Stimulated activated CD8-positive, alpha-beta memory T cell treated with anti-CD3 and anti-CD28 coated beads, Interleukin-4, amount 100 ng/mL, for 48 hours (primary cell): ENCODE data around the gene PRELP.
"Not testable (repeated sequence)": the region's sequence is repeated elsewhere in the genome, so short reads cannot be mapped to it uniquely, and the experiment has no call there.

Experiments used
- DNase-seq: peaks from one replicate; pipeline ENCODE4 v3.0.0-alpha.2; 2020

The PRELP gene

DNA sequence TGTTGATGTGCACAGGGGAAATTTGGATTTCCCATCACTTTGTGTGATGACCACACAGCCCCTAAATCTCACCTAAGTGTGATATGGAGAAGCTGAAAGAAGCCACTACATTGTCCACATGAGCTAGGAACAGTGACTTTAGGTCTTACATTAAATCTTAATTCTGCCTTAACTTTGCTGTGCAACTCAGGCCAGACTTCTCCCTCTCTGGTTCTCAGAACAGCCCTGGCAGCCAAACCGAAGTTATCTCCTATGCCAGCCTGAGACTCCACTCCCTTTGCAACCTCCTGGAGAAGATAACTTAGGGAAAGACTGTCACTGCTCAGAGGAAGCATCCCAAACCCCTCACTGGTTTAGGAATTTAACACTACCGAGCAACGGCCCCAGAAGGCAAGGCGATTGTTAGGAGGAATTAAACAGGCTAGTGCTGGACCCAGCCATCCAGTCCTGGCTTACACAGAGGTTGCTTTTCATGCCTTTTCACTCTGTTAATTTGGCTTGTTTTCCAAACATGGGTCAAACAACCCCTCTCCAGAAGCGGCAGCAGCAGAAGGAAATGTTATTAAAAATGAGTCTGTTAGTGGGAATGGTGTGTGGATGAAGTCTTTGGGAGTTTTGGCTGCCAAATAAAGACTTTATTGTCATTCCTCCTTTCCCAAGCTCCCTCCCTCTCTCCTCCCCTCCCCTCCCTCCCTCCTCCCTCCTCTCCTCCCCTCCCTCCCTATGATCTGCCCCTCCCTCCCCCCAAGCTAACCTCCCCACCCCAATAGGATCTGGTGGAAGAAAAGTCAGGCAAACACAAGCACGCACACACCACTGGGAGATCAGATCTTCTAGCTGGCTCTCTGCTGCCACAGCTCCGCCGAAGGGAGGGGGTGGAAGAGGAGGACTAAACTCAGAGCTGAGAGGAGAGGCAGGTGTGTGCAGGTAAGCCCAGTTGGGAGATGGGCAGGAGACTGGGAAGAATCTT lies at the start of gene PRELP:
TSS of gene PRELP (plus strand) at position 795 of the 970 bp plus-strand sequence. CDS start 7,379 bp downstream, outside the sequence.
- DNase-seq: no peak

DNA sequence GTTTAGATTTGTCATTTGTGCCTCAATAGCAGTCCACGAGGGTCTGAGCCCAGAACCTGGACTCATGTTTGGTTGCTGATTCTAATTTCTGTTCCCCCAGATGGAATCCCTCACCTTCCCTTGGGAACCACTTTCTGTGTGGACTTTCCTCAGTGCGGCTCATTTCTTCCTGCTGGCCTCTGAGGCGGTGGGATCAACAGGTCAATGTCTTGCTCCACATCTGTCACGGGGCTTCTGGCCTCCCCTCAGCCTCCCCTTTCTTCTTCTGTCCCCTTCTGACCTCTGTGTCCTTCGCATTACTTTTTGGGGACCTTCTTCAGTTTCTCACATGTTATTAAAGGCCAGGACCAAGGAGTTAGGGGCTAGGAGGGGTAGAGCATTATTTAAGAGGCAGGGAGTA lies 49.2 kb upstream of the PRELP start:
- no peak for DNase-seq

DNA sequence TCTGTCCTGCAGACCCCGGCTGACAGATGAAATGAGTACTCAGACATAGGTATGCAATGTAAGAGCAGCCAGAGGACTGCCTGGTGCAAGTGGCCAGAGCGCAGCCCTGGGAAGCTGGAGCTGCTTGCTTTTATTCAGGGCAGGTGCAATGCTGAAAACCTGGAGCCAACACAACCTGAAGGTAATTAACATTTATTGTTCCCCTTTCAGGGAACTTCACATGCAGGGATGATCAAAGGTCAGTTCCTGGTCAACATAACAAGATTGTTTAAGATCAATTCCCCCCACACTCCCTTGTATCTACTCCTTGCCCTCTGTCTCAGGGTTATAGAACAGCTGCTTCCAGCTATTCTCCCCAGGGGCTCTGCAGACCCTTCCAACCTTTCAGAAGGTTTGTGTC lies 48.7 kb upstream of the PRELP start:
- DNase-seq: no peak

DNA sequence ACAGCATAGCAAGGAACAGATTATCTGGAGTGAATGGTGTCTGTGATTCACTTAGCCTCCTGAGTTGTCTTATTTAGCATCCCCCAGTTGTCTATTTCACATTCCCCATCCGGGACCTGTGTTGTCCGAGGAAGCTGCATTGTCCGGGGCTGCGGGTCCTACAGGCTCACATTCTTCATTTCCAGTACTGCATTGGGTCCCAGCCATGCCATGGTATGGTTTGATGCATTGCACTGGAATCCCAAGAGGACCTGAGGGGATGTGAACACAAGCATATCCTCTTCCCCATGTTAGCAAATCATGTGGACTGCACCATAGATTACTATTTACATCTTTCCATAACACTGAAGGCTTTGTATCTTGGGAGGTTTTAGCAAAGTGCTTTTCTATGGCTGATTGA lies 48.2 kb upstream of the PRELP start:
- no peak for DNase-seq

DNA sequence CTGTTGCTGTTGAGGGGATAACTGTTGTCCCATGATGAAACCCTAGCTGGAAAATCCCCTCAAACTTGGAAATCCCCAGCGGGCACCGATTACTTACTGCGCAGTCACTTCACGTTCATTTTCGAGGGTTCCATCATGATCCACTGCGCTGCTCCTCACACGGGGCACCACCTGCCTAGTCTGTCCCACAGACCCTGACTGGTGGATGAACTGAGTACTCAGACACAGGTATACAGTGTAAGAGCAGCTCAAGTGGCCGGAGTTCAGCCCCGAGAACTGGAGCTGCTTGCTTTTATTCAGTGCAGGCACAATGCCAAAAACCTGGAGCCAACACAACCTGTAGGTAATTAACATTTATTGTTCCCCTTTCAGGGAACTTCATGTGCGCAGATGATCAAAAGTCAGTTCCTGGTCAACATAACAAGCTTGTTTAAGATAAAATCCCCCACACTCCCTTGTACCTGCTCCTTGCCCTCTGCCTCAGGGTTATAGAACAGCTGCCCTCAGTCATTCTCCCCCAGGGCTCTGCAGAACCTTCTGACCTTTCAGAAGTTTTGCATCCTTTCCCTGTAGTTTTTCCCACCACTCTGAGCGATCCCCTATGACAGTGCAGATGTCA lies 46.5 kb upstream of the PRELP start:
- DNase-seq: no peak

DNA sequence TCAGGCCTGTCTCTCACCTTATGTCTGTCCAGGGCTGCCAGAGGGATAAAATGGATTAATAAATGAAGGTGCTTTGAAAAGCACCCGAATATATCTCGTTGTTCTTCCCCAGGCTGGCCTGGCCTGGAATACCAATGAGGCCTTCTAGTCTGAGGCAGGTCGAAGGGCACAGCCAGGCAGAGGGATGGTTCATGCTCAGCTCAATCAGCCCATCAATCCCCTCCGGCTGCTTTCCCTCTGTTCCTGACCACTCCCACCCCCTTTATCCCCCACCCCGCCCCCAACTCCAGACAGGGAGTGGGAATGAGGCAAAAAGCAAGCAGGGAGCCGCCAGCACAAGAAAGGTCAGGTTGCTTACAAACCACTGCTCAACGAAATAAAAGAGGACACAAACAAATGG lies 40.0 kb upstream of the PRELP start:
- DNase-seq: no peak

DNA sequence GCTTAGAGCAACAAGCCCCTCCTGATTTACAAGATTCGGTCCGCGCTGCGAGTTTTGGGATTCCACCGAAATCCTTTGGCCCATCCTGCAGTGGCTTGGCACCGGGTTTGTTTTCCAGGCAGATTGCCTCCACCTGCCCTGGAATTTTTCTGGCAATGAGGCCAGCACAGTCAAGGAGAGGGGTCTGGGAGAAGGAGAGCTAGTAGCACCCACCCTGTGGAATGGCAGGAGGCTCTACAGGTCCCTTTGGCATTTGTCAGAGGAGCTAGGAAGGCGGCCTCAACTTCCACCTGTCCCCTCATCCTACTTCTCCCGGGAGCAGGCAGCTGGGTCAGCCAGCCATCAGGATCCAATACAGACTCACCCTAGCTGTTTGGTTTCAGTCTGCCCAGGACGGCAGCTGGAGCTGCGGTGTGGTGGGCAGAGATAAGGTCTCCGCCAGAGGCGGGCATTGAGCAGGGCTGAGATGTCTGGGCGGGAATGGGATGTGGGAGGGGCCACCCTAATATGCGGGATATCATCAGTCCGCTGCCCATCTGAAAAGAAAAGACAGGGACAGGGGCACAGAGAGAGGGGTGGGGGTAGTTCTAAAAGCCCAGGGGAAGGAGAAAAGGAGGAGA lies 37.8 kb upstream of the PRELP start:
- no peak for DNase-seq

DNA sequence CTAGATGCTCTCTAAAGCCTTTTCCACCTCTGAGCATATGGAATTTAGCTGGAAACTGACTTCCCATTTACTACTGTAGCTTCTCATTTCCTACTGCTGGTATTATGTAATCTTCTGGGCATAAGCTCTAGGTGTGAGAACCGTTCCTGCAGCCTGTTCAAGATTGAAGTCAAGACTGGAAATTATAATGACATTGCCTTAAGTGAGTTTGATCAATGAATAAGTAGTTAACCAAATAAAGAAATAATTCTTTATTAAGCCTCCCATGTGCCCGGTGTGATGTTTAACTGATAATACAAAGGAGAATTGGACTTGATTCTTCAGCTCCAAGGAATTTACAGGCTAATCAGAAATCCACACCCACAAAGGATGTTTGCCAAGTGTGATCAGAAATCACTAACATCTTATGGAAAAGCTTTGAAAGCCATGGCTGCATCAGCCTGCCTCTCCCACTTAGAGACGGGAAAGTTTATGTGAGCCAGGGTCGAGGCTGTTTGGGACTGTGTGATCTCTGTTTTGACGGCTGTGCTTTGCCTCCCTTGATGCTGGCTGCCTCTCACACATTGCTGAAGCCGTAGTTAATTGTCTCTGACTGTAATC lies 36.4 kb upstream of the PRELP start:
- DNase-seq: no peak

DNA sequence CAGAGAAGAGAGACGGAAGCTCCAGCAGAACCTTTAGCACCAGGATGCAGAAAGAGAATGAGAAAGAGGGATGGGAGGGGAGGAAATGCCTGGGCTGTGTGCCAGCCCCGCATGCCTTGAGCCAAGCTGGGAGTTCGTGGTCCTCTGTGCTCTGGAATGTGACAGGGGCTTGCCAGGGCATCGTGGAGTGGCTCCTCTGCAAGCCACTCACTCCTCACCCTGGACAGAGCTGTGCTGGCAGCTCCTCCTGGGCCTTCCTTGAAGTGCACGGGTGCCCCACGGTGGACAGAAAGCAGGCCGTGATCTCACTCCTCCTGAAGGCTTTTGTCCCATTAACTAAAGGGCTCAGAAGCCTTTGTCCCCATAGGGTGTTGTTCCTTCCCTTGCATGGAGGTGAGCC lies 34.8 kb upstream of the PRELP start:
- DNase-seq: no peak

DNA sequence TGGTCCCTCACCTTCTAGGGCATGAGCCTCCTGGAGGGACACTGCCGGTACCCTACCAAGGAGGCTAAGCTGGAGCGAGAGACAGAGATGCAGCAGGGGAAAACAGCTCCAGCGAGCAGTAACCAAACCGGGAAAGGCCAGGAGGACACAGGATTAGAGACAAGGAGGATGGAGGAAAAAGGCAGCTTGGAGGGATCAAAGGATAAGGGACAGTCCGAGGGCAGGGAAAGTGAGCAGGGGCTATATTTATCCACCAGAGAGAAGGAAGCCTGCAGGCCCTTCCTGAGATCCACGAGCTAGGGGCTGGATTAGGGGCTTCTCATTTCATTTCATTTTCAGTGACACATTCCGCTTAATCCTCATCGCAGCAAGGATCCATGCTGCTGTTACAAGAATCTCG lies 33.8 kb upstream of the PRELP start:
- DNase-seq: no peak

DNA sequence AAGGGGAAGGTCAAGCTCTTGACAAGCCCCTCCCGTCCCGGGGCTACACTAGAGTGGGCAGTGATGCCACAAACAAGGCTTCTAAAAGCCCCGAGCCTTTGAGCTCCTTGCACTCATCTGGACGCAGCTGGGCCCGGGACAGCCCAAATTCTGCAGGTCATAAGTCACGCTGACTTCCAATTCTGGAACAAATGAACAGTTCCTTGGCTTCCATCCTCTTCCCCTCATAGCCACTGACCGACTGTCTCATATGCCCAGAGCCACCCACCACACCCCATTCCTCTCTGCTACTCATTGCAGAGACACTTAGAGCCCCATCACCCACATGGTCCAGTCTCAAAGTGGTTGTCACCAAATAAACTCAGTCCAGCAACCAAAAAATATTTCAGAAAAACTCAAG lies 32.8 kb upstream of the PRELP start:
- no peak for DNase-seq

DNA sequence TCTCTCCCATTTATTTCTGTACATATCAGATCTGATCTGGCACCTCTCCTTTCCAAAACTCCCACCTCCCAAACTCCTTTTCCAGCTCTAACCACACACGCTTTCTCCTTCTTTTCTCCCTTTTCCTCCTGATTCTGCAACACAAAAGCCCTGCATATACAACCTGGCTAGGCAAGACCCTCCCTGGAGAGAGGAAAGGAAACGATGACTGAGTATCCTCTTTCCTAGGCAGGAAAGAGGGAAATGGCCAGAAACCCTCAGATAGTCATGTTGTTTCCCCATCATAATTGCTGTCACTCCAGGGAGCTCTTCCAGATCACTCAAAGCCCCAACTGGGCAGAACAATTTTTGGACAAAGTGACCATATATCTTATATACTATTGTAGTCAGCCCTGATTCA lies 32.3 kb upstream of the PRELP start:
- DNase-seq: no peak

DNA sequence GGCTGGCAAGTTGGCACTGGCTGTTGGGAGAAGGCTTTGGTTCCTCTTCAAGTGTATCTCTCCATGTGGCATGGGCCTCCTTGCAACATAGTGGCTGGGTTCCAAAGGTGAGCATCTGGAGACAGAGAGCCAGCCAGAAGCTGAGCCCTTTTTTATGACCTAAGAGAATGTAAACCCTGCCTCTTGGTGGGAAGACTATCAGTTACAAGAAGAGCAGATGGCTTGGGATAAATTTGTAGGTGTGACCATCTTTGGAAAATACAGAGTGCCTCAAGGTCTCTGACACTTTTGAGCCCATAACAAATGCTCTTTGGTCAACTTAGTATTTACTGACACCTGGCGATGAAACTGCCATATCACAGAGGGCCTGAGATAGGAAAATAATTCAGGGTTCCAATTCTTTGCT lies 31.4 kb upstream of the PRELP start:
- DNase-seq: no peak

DNA sequence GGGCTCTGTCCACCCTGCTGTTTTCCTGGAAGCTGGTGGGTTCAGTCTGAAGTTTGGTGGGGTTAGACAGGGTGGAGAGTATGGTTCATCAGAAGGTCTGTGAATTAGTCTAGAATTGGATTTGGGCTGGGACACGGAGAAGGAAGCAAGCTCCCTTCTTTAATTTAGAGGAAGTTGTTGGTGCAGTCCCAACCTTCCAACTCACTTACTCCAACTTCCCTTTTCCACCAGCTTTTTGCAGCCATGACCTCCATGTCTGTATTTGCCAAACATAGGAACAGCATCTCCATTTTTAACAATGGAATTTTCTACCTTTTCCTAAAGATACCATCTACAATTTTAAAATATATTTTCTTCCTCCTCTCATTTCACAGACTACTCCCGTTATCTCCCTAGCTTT lies 28.5 kb upstream of the PRELP start:
- DNase-seq: no peak

DNA sequence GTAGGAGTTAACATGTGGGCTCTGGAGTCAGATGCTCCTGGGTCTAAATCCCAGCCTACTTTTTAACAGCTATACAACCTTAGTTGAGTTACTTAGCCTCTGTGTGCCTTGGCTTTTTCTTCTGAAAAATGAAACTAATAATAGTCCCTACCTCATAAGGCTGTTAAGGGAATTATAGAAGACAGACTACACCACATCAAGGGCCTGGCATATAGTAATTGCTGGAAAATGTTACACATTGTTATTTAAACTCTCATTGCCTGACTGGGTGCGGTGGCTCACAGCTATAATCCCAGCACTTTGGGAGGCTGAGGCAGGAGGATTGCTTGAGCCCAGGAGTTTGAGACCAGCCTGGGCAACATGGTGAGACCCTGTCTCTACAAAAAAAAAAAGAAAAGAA lies 28.0 kb upstream of the PRELP start:
- not testable (repeated sequence) for DNase-seq

DNA sequence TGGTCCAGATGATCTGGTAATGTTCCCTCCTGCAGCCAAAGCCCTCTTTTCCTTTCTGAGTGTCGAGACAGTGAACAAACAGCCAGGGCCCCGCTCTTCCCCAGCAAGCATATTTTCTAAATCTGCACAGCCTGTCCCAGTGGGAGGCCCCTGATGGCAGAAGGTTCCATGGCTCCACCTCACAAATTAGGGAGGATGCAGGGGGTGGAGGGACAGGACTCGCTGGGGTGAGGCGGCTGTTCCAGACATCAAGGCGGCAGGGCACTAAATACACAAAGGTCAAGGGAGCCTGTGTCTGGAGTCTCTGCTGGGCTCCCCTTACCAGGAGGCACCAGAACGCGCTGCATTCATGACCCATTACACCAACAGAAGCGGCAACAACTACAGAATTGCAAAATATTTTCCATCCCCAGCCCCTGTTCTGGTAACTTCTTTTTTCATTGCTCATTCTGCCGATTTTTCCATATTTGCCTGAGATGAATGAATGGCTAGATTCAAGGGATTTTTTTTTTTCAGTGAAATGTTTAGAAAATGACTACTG lies 27.0 kb upstream of the PRELP start:
- no peak for DNase-seq

DNA sequence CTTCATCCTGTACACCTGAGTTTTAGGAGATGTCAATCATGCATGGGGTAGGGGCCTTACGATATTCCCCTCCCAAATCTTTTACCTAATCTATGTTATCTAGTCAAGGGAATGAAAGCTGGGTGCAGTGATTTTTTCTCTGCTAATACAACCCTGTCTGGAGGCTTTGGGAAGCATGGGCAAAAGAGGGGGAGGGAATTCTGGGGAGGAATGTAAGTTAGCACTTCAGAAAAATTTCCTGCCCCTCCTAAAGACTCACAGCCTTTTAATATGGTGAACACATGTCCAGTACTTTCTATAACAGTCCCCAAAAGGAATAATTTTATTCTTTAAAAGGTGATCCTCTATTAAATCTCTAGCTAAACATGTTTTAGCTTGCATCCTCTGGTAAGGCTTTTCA lies 25.6 kb upstream of the PRELP start:
- DNase-seq: no peak

DNA sequence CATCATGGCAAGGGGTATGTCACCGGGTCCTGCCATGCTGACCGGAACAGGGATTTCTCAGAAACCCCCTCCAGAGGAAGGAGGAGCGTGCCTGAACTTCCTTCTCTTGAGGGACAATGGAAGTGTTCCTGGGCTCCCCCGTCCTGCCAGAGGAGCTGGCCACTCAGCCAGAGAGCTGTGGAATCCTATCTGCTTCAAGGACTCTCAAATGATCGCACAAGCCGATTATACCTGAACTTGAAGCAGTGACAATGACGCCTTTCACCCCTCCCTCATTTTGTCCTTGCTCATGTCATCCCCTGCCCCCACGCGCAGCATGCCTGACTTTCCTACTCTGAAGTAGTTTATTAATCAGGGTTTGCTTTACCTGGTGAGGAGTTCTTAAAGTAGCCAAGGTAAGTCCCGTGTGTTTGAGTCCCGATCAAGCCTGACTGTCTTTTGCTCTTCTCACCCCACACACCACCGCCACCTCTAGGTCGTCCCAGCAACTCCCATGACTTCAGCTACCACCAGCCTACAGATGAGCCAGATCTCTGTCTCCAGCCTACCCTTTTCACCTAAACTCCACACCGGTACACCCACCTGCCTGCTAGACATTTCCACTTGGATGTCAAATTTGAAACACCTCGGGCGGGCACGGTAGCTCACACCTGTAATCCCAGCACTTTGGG lies 25.0 kb upstream of the PRELP start:
- DNase-seq: no peak

DNA sequence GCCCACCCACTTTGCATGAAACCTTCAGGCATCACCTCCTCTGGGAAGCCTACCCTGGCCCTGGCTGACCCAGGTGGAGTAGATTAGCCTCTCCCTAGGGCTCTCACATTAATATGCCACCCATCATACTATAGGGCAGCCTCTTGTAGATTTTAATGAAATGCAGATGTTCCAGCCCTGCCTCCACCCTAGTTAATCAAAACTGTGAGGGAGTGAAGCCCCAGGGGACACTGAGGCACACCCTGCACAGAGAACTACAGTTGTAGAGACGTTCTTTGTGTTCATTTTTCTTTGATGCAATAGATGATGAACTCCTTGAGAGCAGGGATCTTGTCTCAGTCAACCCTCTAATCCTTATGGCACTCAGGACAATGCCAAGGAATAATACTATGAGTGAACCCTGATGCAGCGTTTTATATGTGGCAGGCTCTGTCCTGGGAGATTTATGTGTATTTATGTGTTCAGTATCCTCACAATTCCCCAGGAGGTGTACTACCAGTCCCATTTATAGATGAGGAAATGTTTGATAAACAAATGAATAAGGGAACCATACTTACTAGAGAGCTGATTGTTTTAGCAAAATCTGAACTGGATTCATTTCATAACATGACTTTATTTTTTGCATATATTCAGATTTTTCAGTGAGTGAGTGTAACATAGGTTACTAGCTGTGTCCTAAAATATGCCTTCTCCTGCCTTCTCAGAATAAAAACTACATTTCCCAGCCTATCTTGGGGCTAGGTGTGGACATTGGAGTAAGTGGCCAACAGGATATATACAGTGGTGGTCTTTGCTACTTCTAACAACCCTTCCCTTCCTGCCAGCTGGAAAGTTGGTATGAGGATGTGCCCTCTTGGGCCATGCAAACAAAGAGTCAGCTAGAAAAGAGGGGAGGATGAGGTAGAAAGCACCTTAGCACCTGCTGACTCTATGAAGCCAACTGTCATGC lies 23.5 kb upstream of the PRELP start:
- DNase-seq: no peak

DNA sequence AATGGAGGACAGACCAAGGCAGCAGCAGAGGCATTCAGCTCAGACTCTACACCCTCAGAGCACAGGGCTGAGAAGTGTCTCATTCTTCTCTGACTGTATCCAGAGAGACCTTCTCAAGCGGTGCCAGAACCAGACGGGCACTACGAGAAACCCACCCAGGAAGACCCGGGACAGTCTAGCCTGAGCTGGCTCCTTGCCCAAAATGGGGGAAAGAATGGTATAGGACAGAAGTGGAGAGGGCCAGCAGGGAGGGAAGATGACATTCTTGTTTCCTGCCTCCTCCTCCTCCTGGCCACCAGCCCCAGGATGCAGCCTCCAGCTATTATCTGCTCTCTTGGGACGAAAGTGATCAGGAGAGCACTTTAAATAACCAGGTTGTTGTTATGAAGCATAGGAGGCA lies 22.6 kb upstream of the PRELP start:
- no peak for DNase-seq

DNA sequence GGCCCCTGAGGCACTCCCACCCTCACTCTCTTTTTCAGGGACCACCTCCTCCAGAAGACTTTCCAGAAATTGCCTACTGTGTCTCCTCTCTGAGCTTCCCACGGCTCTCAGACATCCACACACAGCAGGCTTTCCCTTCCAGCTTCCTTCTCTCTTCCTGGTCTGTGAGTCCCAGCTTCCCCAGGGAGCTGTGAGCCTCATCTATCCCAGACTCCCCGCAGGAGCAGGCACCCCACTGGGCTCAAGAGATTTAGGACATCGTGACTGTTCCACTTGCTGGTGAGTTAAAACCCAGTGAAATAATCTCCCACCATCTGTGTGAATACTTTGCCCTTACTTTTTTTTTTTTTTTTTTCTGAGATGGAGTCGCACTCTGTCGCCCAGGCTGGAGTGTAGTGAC lies 22.0 kb upstream of the PRELP start:
- no peak for DNase-seq
